Left forelimb (tissue), 1 donor: ENCODE data around the gene NR1H4.
"Not testable (repeated sequence)": the region's sequence is repeated elsewhere in the genome, so short reads cannot be mapped to it uniquely, and the experiment has no call there.

Experiments
- DNase-seq: peaks from one replicate; pipeline ENCODE4 v3.0.0-alpha.2; 2018; ENCODE audit warnings: low spot score

Gene NR1H4

DNA sequence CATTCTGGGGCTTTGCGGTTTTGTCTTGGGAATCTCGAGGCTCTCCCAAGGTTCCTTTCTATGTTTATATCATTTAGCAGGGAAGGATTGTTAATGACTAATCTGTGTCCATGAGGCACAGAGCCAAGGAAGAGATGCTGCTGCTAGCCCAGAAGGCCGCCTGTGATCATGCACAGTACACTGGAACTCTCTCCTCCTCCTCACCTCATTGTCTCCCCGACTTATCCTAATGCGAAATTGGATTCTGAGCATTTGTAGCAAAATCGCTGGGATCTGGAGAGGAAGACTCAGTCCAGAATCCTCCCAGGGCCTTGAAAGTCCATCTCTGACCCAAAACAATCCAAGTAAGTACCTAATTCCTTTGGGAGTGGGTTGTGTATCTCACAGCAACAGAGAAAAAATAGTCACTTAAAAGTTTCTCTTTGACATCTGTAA lies at the start of gene NR1H4:
Gene NR1H4, plus strand, starts transcription at position 151 of the 435 bp plus-strand sequence. CDS start 19,458 bp downstream, outside the sequence.
- DNase-seq = no peak

- DNase-seq = no peak
These were observed 47.5 kb upstream of the NR1H4 start for GRCh38 chr12:100426145-100426544.

- DNase-seq = no peak
These were observed 46.6 kb upstream of the NR1H4 start for GRCh38 chr12:100427078-100427477.

DNA sequence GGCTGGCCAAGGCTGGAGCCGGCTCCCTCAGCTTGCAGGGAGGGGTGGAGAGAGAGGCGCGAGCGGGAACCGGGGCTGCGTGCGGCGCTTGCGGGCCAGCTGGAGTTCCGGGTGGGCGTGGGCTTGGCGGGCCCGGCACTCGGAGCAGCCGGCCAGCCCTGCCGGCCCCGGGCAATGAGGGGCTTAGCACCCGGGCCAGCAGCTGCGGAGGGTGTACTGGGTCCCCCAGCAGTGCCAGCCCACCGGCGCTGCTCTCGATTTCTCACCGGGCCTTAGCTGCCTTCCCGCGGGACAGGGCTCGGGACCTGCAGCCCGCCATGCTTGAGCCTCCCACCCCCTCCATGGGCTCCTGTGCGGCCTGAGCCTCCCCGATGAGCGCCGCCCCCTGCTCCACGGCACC lies 43.4 kb upstream of the NR1H4 start:
- DNase-seq = not testable (repeated sequence)

DNA sequence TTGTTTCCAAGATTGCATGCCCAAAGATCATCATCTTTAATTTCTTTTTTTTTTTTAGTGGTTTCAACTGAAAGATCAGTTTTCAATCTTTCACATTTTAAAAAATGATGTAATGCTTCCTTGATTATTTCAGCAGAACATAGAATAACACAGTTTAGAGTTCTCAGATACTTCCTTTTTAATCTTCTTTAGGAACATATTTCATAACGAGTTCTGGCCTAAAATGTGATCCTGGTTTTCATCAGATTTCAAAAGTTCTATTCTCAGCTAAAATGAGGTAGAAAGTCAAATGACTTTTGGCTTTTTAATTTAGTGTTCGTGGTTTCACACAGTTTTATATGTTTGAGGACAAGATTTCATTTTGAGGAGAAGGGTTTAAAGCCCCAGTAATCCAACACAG lies 40.0 kb upstream of the NR1H4 start:
- DNase-seq = no peak

DNA sequence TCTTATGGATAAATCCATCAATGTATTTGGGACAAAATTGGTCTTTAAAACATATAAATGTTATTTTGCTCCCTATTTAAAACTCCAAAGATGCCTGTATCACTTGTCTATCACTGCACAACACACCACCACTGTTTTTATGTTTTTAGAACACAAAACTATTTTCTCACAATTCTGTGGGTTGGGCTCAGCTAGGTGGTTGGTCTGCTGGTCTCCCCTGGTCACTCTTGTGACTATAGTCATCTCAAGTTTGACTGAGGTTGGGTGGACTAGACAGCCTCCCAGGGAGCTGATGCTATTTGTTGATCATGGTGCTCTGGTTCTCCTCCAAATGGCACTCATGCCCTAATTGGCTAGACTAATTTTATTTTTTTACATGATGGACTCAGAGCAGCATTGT lies 39.5 kb upstream of the NR1H4 start:
- no peak for DNase-seq

DNA sequence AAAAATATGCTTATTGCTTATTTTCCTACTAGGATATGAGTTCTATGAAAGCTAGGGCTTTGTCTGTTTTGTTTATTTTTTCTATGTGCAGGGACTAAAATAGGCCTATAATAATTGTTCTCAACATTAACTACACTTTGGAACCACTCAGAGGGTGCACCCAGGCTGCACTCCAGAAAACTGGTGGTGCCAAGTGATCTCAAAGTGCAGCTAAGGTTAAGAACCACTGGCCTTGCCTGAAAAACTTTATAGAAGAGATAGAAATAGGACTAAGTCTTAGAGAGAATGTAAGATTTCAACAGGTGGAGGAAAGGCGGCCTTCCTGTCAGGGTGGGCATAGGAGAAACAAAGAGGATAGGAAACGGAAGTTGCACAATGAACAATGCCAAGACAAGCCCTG lies 37.7 kb upstream of the NR1H4 start:
- DNase-seq = no peak

- DNase-seq = no peak
These were observed 36.4 kb upstream of the NR1H4 start for GRCh38 chr12:100437038-100437841.

- DNase-seq = no peak
These were observed 33.9 kb upstream of the NR1H4 start for GRCh38 chr12:100439797-100440196.

GRCh38 chr12:100442403-100442802 lies 31.3 kb upstream of the NR1H4 start:
- no peak for DNase-seq

- no peak for DNase-seq
These were observed 30.2 kb upstream of the NR1H4 start for GRCh38 chr12:100443434-100443833.

GRCh38 chr12:100445081-100445481 lies 28.6 kb upstream of the NR1H4 start:
- DNase-seq = no peak

GRCh38 chr12:100447381-100447780 lies 26.3 kb upstream of the NR1H4 start:
- DNase-seq = no peak

DNA sequence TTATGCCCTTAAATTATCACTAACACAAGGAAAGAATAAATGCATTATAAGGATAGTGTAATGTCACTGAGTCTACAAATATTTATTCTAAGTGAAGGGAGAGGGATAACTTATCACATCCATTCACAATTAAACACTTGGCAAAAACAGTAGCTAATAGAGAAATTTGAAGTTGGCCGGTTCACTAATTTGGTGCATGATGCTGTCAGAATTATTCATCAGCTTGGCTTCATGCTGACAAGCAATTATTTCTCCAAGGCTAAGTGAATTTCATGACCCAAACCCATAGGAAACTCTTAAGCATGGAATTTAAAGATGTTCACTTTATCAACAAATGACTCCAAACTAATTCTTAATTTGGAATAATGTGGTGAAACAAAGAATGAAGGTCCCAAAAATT lies 25.0 kb upstream of the NR1H4 start:
- no peak for DNase-seq

DNA sequence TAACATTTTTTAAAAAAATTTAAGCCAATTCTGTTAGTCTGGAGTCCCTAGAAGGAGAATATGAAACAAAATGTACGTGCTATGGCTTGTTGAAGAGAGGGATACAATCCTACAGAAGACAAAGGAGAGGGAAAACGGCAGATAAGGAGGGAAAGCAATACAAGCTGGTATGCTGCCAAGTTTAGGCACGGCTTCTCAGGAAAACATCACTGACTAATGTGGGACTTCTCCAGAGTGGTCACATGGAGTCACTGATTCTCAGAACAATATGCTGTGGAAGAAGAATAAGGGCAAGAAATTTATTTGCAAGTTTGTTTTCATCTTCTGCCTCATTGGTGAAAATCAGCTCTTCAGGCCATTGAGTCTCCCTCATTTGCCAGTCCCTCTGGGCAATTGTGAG lies 22.9 kb upstream of the NR1H4 start:
- no peak for DNase-seq

DNA sequence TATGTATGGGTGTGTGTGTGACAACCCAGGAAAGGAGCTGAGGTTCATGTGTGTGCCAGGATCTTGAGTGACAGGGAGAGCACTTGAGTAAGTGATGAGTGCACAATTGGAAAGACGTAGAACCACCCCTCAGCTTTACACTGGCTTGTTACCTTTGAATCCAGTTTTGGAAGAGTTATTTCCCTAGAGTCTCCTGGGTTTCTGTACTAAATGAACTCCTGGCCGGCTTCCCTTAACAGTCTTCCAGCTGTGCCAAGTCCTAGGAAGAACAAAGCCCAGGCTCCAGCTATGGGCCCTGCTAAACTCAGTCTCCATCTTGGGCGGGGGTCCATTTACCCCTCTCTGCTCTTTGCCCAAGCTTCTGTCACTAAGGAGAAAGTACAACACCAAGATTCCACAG lies 19.7 kb upstream of the NR1H4 start:
- DNase-seq = no peak

- DNase-seq = no peak
These were observed 17.8 kb upstream of the NR1H4 start for GRCh38 chr12:100455896-100456295.

GRCh38 chr12:100458191-100458590 lies 15.5 kb upstream of the NR1H4 start:
- no peak for DNase-seq

GRCh38 chr12:100460702-100461101 lies 13.0 kb upstream of the NR1H4 start:
- DNase-seq = no peak

DNA sequence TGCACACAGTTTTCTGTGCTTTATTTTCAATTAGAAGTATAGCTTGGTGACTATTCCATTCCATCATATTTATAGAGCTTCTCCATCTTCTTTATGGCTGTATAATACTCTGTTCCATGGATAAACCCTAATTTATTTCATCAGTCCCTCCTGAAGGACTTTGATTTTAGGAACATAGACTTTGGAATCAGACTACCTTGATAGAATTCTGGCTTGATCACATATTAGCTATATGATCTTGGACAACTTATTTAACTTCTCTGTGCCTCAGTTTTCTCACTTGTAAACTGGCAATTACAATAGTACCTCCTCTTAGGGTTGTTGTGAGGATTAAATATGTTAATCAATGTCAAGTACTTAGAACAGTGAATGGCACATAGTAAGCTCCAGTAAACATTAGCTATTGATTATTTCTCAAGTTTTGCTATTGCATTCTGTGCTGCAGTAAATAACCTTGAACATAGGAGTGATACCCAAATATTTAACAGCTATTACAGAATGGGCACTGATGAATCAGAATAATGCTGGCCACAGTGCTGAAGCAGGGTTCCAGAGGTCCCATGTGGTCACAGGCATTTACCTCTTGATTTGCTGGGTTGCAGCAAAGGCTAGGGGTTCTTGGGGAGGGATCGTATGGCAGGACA lies 12.2 kb upstream of the NR1H4 start:
- DNase-seq = no peak

DNA sequence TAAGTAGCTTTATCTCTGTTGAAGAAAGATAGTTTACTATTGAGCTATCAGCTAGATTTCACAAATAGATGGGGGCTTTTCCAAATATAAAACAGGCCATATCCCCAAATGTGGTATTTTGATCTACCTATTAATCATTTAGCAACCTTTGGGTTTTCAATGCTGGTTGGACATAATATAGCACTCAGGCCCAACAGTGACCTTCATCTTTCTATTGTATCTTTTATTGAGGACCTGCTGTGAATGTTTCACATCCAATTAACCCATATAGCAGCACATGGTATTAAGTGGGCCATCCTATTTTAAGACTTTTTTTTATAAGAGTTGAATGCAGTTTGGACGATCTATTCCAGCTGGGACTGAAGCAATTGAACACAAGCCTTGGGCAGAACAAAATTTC lies 10.0 kb upstream of the NR1H4 start:
- no peak for DNase-seq

DNA sequence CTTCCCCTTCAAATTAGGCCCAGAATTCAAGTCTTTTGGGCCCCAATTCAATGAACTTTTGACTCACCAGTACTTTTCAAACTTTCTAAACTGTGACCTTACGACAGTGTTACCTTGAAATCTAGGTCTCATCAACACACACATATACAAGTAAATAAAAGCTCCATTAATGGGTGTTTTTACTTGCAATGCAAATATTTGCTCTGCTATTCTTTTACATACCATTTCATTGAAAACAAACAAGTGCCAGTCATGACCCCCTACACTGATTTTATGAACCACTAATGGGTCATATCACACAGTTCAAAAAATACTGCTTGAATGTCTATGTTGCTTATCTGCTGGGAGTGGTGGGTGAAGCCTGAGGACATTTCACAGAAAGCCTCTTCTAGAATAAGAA lies 9.1 kb upstream of the NR1H4 start:
- DNase-seq = no peak

- no peak for DNase-seq
These were observed 5.5 kb upstream of the NR1H4 start for GRCh38 chr12:100468126-100468525.

DNA sequence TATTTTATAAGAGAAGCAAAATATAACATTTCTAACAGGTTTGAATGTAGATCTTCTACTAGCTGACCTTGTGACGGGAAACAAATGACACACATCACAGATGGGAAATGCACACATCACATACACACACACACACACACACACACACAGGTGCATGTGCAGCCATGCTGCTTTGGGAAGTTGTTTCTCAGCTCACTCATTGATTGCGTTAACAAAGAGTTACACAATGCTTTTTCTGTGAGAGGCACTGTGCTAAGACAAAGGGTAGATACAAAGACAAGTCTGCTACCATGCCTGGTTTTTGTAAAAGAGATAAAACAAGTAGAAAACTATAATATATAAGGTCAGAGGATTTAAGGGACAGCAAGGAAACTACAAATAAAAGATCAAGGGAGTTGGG lies 1.3 kb upstream of the NR1H4 start:
- no peak for DNase-seq
